Measurements from ENCODE around the gene KIF1A. TPM values are rescaled to one million over a fixed set of nuclear protein-coding genes. Genes with fewer than 3 reads are reported as not detected.

KIF1A gene
- polyA plus RNA-seq, 4 donors, result 7.9 to 15.8 (median 12.5) TPM

- no peak for DNase-seq (ENCODE audit: low read depth in 4 of 4, low spot score in 2 of 4)
Measured at GRCh38 chr2:240774856-240775255, 45.2 kb downstream of the KIF1A start.

GRCh38 chr2:240769096-240769495, 50.9 kb downstream of the KIF1A start:
- no peak for DNase-seq (ENCODE audit: low read depth in 4 of 4, low spot score in 2 of 4)

- no peak for DNase-seq (ENCODE audit: low read depth in 4 of 4, low spot score in 2 of 4)
Measured at GRCh38 chr2:240768216-240768615, 51.8 kb downstream of the KIF1A start.

GRCh38 chr2:240767341-240767740, 52.7 kb downstream of the KIF1A start:
- no peak for DNase-seq (ENCODE audit: low read depth in 4 of 4, low spot score in 2 of 4)

GRCh38 chr2:240766072-240766471, 53.9 kb downstream of the KIF1A start:
- no peak for DNase-seq (ENCODE audit: low read depth in 4 of 4, low spot score in 2 of 4)

- DNase-seq (ENCODE audit: low read depth in 4 of 4, low spot score in 2 of 4), result no peak
Measured at GRCh38 chr2:240765007-240765406, 55.0 kb downstream of the KIF1A start.

GRCh38 chr2:240764605-240765004, 55.4 kb downstream of the KIF1A start:
- no peak for DNase-seq (ENCODE audit: low read depth in 4 of 4, low spot score in 2 of 4)

- no peak for DNase-seq (ENCODE audit: low read depth in 4 of 4, low spot score in 2 of 4)
Measured at GRCh38 chr2:240762971-240763370, 57.0 kb downstream of the KIF1A start.

GRCh38 chr2:240762249-240762648, 57.8 kb downstream of the KIF1A start:
- no peak for DNase-seq (ENCODE audit: low read depth in 4 of 4, low spot score in 2 of 4)

- DNase-seq (ENCODE audit: low read depth in 4 of 4, low spot score in 2 of 4), result no peak
Measured at GRCh38 chr2:240760576-240761246, 59.3 kb downstream of the KIF1A start.

GRCh38 chr2:240760121-240760520, 59.9 kb downstream of the KIF1A start:
- DNase-seq (ENCODE audit: low read depth in 4 of 4, low spot score in 2 of 4), result no peak

- no peak for DNase-seq (ENCODE audit: low read depth in 4 of 4, low spot score in 2 of 4)
Measured at GRCh38 chr2:240759459-240759858, 60.6 kb downstream of the KIF1A start.

GRCh38 chr2:240757086-240757614, 62.9 kb downstream of the KIF1A start:
- no peak for DNase-seq (ENCODE audit: low read depth in 4 of 4, low spot score in 2 of 4)

GRCh38 chr2:240752209-240752608, 67.8 kb downstream of the KIF1A start:
- DNase-seq (ENCODE audit: low read depth in 4 of 4, low spot score in 2 of 4), result no peak

- no peak for DNase-seq (ENCODE audit: low read depth in 4 of 4, low spot score in 2 of 4)
Measured at GRCh38 chr2:240750409-240750808, 69.6 kb downstream of the KIF1A start.

GRCh38 chr2:240749516-240749915, 70.5 kb downstream of the KIF1A start:
- no peak for DNase-seq (ENCODE audit: low read depth in 4 of 4, low spot score in 2 of 4)

GRCh38 chr2:240747256-240747655, 72.8 kb downstream of the KIF1A start:
- no peak for DNase-seq (ENCODE audit: low read depth in 4 of 4, low spot score in 2 of 4)

GRCh38 chr2:240746671-240747070, 73.3 kb downstream of the KIF1A start:
- DNase-seq (ENCODE audit: low read depth in 4 of 4, low spot score in 2 of 4), result no peak

GRCh38 chr2:240745962-240746361, 74.1 kb downstream of the KIF1A start:
- no peak for DNase-seq (ENCODE audit: low read depth in 4 of 4, low spot score in 2 of 4)

GRCh38 chr2:240745456-240745855, 74.6 kb downstream of the KIF1A start:
- DNase-seq (ENCODE audit: low read depth in 4 of 4, low spot score in 2 of 4), result no peak

GRCh38 chr2:240742602-240743095, 77.4 kb downstream of the KIF1A start:
- DNase-seq (ENCODE audit: low read depth in 4 of 4, low spot score in 2 of 4), result no peak

- DNase-seq (ENCODE audit: low read depth in 4 of 4, low spot score in 2 of 4), result no peak
Measured at GRCh38 chr2:240741091-240741490, 78.9 kb downstream of the KIF1A start.

GRCh38 chr2:240739797-240740196, 80.2 kb downstream of the KIF1A start:
- DNase-seq (ENCODE audit: low read depth in 4 of 4, low spot score in 2 of 4), result no peak

All from left renal cortex interstitium (tissue), 4 donors.